Thyroid gland (tissue), 4 donors: Measurements from ENCODE around the gene MRPL16. TPM values are rescaled to one million over a fixed set of nuclear protein-coding genes. Genes with fewer than 3 reads are reported as not detected.
"Not testable (repeated sequence)": the region's sequence is repeated elsewhere in the genome, so short reads cannot be mapped to it uniquely, and the experiment has no call there.

ENCODE experiments used
- DNase-seq, 2 donors: peaks; one replicate each; pipeline ENCODE4 v3.0.0-alpha.2; 2019
- H3K27ac ChIP-seq, 3 donors: fragments of 200-600 bp; sonication (generic); 1 replicate in 2 of 3; 2 replicates in 1 of 3; pipeline ENCODE4 v1.5.1; 2016 to 2019; ENCODE audit warnings: mild to moderate bottlenecking in 1 of 3, moderate library complexity in 1 of 3
- H3K27me3 ChIP-seq: fragments of 200-600 bp; sonication (generic); one replicate; pipeline ENCODE4 v1.5.1; 2019
- H3K36me3 ChIP-seq, 2 donors: fragments of 200-600 bp; sonication (generic); one replicate each; pipeline ENCODE4 v1.5.1; 2016 to 2019
- H3K4me1 ChIP-seq, 2 donors: fragments of 200-600 bp; sonication (generic); one replicate each; pipeline ENCODE4 v1.5.1; 2017 to 2019
- H3K4me3 ChIP-seq, 3 donors: fragments of 200-600 bp; sonication (generic); replicated peaks in 1 of 3; 1 replicate in 2 of 3; 2 replicates in 1 of 3; pipeline ENCODE4 v1.5.1; 2016; ENCODE audit warnings: mild to moderate bottlenecking in 1 of 3
- H3K9me3 ChIP-seq: fragments of 200-600 bp; sonication (generic); one replicate; pipeline ENCODE4 v1.5.1; 2017
- CTCF ChIP-seq, 6 experiments: fragments of 200-600 bp in 3 of 6; fragments of 450-650 bp in 3 of 6; sonication (generic) in 3 of 6; IDR thresholded peaks; one replicate each; pipeline ENCODE4 v1.5.1; 2016 to 2019; ENCODE audit warnings: antibody characterized with exemption in 6 of 6, mild to moderate bottlenecking in 2 of 6, inconsistent platforms in 1 of 6, moderate library complexity in 1 of 6
- POLR2A ChIP-seq, 2 donors: fragments of 450-650 bp; IDR thresholded peaks; one replicate each; pipeline ENCODE4 v1.6.1; 2017; ENCODE audit warnings: antibody characterized with exemption in 2 of 2, mild to moderate bottlenecking in 2 of 2, moderate library complexity in 1 of 2
- WGBS, 2 donors: methylation state at CpG; one replicate each; pipeline ENCODE4 v1.1.5; 2017; 5-methylcytosine and 5-hydroxymethylcytosine counted together
- intact Hi-C: fragments of 100-400 bp; cut with DNase I; formaldehyde crosslinking; loops from one replicate; pipeline ENCODE4 v1.15.1; 2023
- total RNA-seq, 4 donors: library from RNA; depleted of rRNA; stranded (reverse); fragments of >200 nt; gene quantifications; one replicate each; pipeline ENCODE4 v1.2.3, GENCODE V29; 2016

MRPL16 gene
- total RNA-seq, 4 donors from 2014 or later: 19.4 to 40.7 (median 25.4) TPM

- DNase-seq: no peak
- no peak overlapping the region for H3K27ac ChIP-seq
Measured at GRCh38 chr11:59849129-59849528, 38.6 kb upstream of the MRPL16 start.

GRCh38 chr11:59848439-59848838, 37.9 kb upstream of the MRPL16 start:
- H3K36me3 ChIP-seq, H3K4me3 ChIP-seq, H3K4me1 ChIP-seq, H3K27ac ChIP-seq, H3K9me3 ChIP-seq, H3K27me3 ChIP-seq, DNase-seq, intact Hi-C loops: not testable (repeated sequence)
- 94 to 95% methylated on average over 6 of the region's 6 CpGs for WGBS, 2 donors

More at GRCh38 chr11:59849129-59849528, 38.6 kb upstream of the MRPL16 start:
- no peaks in the 10 kb centered on the region for H3K4me1 ChIP-seq
- H3K4me3 ChIP-seq: no peak overlapping the region
- no peaks in the 10 kb centered on the region for H3K27me3 ChIP-seq
- H3K36me3 ChIP-seq: no peaks in the 10 kb centered on the region
- 54 to 64% methylated on average over 2 of the region's 2 CpGs for WGBS, 2 donors
- TF ChIP-seq CTCF (IDR thresholded peaks at IDR 0.05): no peak
- TF ChIP-seq POLR2A (IDR thresholded peaks at IDR 0.05): no peak
- no peaks in the 10 kb centered on the region for H3K9me3 ChIP-seq
- intact Hi-C loops: no loop called here

GRCh38 chr11:59847626-59848025, 37.0 kb upstream of the MRPL16 start:
- no peaks in the 10 kb centered on the region for H3K4me1 ChIP-seq
- TF ChIP-seq POLR2A (IDR thresholded peaks at IDR 0.05) (no peak), CTCF (IDR thresholded peaks at IDR 0.05) (no peak)
- no peaks in the 10 kb centered on the region for H3K9me3 ChIP-seq
- H3K4me3 ChIP-seq: no peak overlapping the region
- WGBS, 2 donors: 75 to 79% methylated on average over 3 of the region's 3 CpGs
- no peak overlapping the region for H3K27ac ChIP-seq
- H3K27me3 ChIP-seq: no peaks in the 10 kb centered on the region
- intact Hi-C loops: no loop called here
- H3K36me3 ChIP-seq: no peaks in the 10 kb centered on the region
- no peak for DNase-seq

GRCh38 chr11:59846556-59846955, 36.0 kb upstream of the MRPL16 start:
- intact Hi-C loops: no loop called here
- no peak for TF ChIP-seq POLR2A (IDR thresholded peaks at IDR 0.05)
- TF ChIP-seq CTCF (IDR thresholded peaks at IDR 0.05): no peak
- Histone ChIP-seq H3K27ac (no peak overlapping the region), H3K4me3 (no peak overlapping the region), H3K27me3 (no peaks in the 10 kb centered on the region), H3K4me1 (no peaks in the 10 kb centered on the region), H3K36me3 (no peaks in the 10 kb centered on the region), H3K9me3 (no peaks in the 10 kb centered on the region)
- DNase-seq: no peak
- 73 to 75% methylated on average over 5 of the region's 5 CpGs for WGBS, 2 donors

- intact Hi-C loops: no loop called here
- TF ChIP-seq CTCF (IDR thresholded peaks at IDR 0.05) (no peak), POLR2A (IDR thresholded peaks at IDR 0.05) (no peak)
- no peaks in the 10 kb centered on the region for H3K4me1 ChIP-seq
- H3K27ac ChIP-seq: no peak within 1 kb of the TSS
- WGBS, 2 donors: 79 to 80% methylated on average over 4 of the region's 4 CpGs
- H3K27me3 ChIP-seq: no peaks in the 10 kb centered on the region
- DNase-seq: no peak
- H3K4me3 ChIP-seq: no peak within 1 kb of the TSS
- H3K9me3 ChIP-seq: no peaks in the 10 kb centered on the region
- H3K36me3 ChIP-seq: no peaks in the 10 kb centered on the region
Measured at GRCh38 chr11:59845399-59845798, 34.8 kb upstream of the MRPL16 start, which contains the start of gene CBLIF. CBLIF (minus strand) TSS chr11:59845499; CDS start chr11:59845453, 46 bp downstream.

GRCh38 chr11:59842316-59842715, 31.7 kb upstream of the MRPL16 start:
- intact Hi-C loops: no loop called here
- H3K4me1 ChIP-seq: no peaks in the 10 kb centered on the region
- TF ChIP-seq POLR2A (IDR thresholded peaks at IDR 0.05): no peak
- no peak for TF ChIP-seq CTCF (IDR thresholded peaks at IDR 0.05)
- no peaks in the 10 kb centered on the region for H3K36me3 ChIP-seq
- H3K27ac ChIP-seq: no peak overlapping the region
- no peaks in the 10 kb centered on the region for H3K27me3 ChIP-seq
- DNase-seq: no peak
- no peaks in the 10 kb centered on the region for H3K9me3 ChIP-seq
- 78 to 80% methylated on average over 12 of the region's 12 CpGs for WGBS, 2 donors
- no peak overlapping the region for H3K4me3 ChIP-seq
